HG03565 (cell line): ENCODE data around the gene TMC4.
A peak's percentile ranks its signal among the peaks of the same experiment; 100 is the strongest.

Experiments used
- ATAC-seq: cut with Tn5 transposase; IDR thresholded peaks from one replicate; pipeline ENCODE4 v1.9.1; 2021; ENCODE audit warnings: mild to moderate bottlenecking, moderate library complexity; ENCODE audit not compliant: unreplicated experiment

TMC4 gene

GRCh38 chr19:54156490-54156889 is 16.5 kb downstream of the TMC4 start:
- no peak for ATAC-seq

- no peak for ATAC-seq
Measured at GRCh38 chr19:54155694-54156093, 17.3 kb downstream of the TMC4 start.

GRCh38 chr19:54154603-54155345 is 18.2 kb downstream of the TMC4 start:
- ATAC-seq: no peak

GRCh38 chr19:54153731-54154326 is 19.1 kb downstream of the TMC4 start:
- no peak for ATAC-seq

GRCh38 chr19:54152878-54153524 is 20.0 kb downstream of the TMC4 start:
- no peak for ATAC-seq

GRCh38 chr19:54152267-54152666 is 20.7 kb downstream of the TMC4 start:
- no peak for ATAC-seq

- ATAC-seq: no peak
Measured at GRCh38 chr19:54151362-54152035, 21.5 kb downstream of the TMC4 start.

- ATAC-seq: no peak
Measured at GRCh38 chr19:54149021-54149812, 23.7 kb downstream of the TMC4 start.

- no peak for ATAC-seq
Measured at GRCh38 chr19:54148158-54148557, 24.8 kb downstream of the TMC4 start.

GRCh38 chr19:54147676-54148075 is 25.3 kb downstream of the TMC4 start:
- no peak for ATAC-seq

GRCh38 chr19:54145541-54146158 is 27.3 kb downstream of the TMC4 start:
- ATAC-seq: no peak

- ATAC-seq: no peak
Measured at GRCh38 chr19:54142166-54142780, 30.7 kb downstream of the TMC4 start.

- ATAC-seq: no peak
Measured at GRCh38 chr19:54141356-54141755, 31.6 kb downstream of the TMC4 start.

GRCh38 chr19:54138489-54139256 is 34.3 kb downstream of the TMC4 start:
- ATAC-seq: no peak

- ATAC-seq: no peak
Measured at GRCh38 chr19:54137699-54138488, 35.1 kb downstream of the TMC4 start, which contains the start of gene CNOT3. CNOT3 (plus strand) TSS chr19:54137762; CDS start chr19:54142979, 5,217 bp downstream.

GRCh38 chr19:54136864-54137698 is 35.9 kb downstream of the TMC4 start:
- peak; percentile 73 for ATAC-seq

GRCh38 chr19:54136086-54136863 is 36.7 kb downstream of the TMC4 start:
- ATAC-seq: no peak
